WERI-Rb-1 (cell line): Measurements from ENCODE around the gene OR2M5.

Experiments used
- DNase-seq: peaks from one replicate; pipeline ENCODE4 v3.0.0-alpha.2; 2020
- H3K27ac ChIP-seq: fragments of 250-450 bp; sonication (Bioruptor Pico); 2 replicates; pipeline ENCODE4 v1.5.1; 2020; ENCODE audit warnings: mild to moderate bottlenecking, moderate library complexity
- H3K27me3 ChIP-seq: fragments of 250-450 bp; sonication (Bioruptor Pico); 2 replicates; pipeline ENCODE4 v1.5.1; 2021; ENCODE audit warnings: mild to moderate bottlenecking, low read depth, moderate library complexity; ENCODE audit not compliant: insufficient read depth, severe bottlenecking
- H3K36me3 ChIP-seq: fragments of 250-450 bp; sonication (Bioruptor Pico); 2 replicates; pipeline ENCODE4 v1.5.1; 2020; ENCODE audit warnings: mild to moderate bottlenecking, moderate library complexity
- H3K4me3 ChIP-seq: 2 replicates; pipeline ENCODE4 v1.5.1; 2011; ENCODE audit warnings: low read depth, mild to moderate bottlenecking, control low read depth, low read length
- H3K9me3 ChIP-seq: fragments of 250-450 bp; sonication (Bioruptor Pico); 2 replicates; pipeline ENCODE4 v1.5.1; 2021; ENCODE audit warnings: mild to moderate bottlenecking, moderate library complexity; ENCODE audit not compliant: severe bottlenecking
- CTCF ChIP-seq: IDR thresholded peaks from 2 replicates; pipeline ENCODE4 v1.5.1; 2011; ENCODE audit warnings: low read depth, mild to moderate bottlenecking, control low read depth, inconsistent platforms, low read length

OR2M5 gene

GRCh38 chr1:248194117-248194516 is 49.2 kb downstream of the OR2M5 start:
- no peak for DNase-seq
- H3K27ac ChIP-seq = no peak overlapping the region
- H3K36me3 ChIP-seq = no peaks in the 10 kb centered on the region
- peaks cover 48% of the 10 kb centered on the region for H3K27me3 ChIP-seq
- H3K9me3 ChIP-seq = peaks cover 4% of the 10 kb centered on the region
- no peak for TF ChIP-seq CTCF
- H3K4me3 ChIP-seq = no peak overlapping the region
